HG03175 (cell line): ENCODE measurements around the gene ST6GALNAC3.

Experiments
- ATAC-seq: cut with Tn5 transposase; IDR thresholded peaks from one replicate; pipeline ENCODE4 v1.9.1; 2021; ENCODE audit warnings: mild to moderate bottlenecking, moderate library complexity; ENCODE audit not compliant: unreplicated experiment

The ST6GALNAC3 gene

GRCh38 chr1:76186554-76187170 is 112.1 kb downstream of the ST6GALNAC3 start:
- ATAC-seq, result no peak

DNA sequence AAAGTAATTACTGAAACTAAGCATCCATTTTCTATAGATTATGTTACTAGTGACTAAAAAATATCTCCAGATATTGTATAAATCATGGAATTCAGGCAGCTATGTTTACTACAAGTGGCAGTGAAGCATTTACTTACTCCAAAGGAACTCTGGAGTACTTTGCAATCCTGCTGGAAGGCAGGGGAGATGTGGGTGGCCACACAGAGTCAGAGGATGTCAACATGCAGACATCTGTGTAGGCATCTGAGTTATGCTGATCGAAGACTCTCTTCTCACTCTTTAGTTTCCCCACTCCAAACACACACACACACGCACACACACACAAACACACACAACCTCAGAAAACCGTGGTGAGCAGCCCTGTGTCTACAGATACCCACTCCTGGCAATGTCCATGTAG is 112.9 kb downstream of the ST6GALNAC3 start:
- no peak for ATAC-seq

DNA sequence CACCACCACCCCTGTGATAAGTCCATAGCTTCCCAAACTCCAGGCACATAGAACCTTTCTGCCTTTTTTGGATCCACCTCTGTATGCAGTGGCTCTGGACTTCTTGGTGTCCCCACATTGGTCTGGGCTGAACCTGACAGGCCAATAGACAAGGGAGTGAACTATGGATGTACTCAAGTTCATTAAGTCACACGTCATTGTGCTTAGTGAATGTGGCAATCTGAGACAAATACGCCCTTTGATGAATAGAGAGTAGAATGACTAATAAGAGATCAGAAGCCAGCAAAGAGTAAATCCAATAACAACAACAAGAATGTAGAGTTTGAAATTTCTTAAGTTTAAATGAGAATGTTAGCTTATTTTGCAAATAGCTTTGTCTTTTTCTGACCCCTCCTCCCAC is 114.8 kb downstream of the ST6GALNAC3 start:
- no peak for ATAC-seq

- ATAC-seq, result peak; percentile 78
Measured at GRCh38 chr1:76190749-76191424, 116.3 kb downstream of the ST6GALNAC3 start.

GRCh38 chr1:76191561-76191960 is 117.0 kb downstream of the ST6GALNAC3 start:
- peak; percentile 39 for ATAC-seq

DNA sequence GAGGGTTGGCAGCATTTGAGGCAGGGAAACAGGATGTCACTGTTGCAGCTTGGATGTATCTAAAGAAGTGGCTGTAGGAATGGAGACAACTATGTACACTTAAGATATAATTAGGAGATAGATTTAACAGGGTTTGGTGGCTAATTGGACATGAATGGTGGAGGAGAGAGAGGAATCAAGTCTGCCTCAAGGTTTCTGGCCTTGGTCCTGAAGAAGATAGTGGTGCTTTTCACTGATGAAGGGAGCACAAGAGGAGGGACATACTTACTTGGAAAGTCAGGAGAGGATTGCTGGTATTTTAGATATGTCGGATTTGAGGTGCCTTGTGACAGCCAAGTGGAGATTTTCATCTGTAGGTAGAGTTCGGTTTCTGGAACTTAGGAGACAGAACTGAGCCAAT is 123.9 kb downstream of the ST6GALNAC3 start:
- ATAC-seq, result no peak

DNA sequence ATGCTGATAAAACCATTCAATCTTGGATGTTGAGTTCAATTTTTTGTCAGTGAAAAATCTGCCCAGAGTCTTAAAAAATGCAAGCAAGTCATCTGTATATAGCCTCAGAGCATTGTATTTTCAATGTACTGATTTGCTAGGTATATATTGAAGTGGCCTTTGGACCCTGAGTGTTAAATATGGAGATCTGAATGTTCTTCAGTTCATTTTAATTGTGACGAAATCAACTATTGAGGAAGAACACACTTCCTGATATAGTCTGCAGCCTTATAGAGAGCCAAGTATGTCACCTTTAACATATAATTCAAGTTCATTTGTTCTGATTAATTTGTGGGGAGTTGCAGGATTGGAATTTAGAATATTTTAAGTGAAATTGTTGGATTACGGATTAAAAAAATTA is 128.1 kb downstream of the ST6GALNAC3 start:
- ATAC-seq, result no peak

DNA sequence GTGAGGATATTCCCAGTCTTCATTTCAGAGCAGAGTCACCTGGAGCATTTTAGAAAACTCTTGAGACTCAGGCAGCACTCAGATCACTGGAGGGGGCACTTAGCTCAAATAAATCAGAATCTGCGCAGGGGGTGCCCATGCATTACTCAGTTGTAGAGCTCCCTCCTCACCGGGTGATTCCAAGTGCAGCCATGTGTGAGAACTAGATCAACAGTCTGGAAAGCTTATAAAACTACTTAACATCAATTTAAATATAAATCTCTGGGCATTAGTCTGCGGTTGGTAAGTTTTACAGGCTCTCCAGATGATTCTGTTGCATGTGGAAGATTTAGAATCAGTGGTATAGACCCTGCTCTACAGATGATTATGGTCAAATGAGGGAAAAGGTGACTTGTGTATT is 128.6 kb downstream of the ST6GALNAC3 start:
- ATAC-seq, result no peak

GRCh38 chr1:76209238-76209637 is 134.7 kb downstream of the ST6GALNAC3 start:
- no peak for ATAC-seq

DNA sequence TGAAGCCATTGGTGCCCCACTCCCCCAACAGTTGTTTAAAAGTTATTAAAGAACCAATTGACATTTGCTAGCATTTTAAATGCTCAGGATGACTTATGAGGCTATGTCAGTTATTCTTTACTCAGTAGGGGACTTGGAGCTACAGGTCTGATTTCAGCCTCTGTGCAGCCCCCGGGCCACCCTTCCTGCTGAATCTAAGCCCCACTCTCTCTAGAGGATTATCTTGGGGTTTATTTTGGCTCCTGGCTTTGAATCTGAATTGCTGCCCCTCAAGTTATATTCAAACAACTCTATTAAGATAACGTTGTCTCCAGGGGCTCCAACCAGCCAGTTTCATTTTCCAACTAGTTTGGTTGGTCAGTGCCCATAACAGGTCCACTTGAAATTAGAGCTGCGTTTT is 135.1 kb downstream of the ST6GALNAC3 start:
- ATAC-seq, result no peak

DNA sequence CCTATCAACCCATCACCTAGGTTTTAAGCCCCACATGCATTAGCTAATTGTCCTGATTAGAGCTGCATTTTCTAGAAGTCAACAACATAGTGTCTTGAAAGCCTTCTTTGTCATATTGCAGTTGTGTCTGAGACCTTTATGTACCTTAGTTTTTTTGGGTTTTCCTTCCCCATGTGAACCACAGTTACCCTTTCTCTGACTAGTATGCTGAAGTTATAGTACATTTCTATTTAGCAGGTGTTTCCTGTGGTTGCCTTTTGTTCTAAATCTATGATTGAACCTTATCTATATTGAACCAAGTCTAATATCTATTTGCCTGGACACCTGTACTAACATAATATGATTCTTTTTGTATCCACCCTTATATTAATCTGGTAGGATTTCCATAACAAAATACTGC is 135.6 kb downstream of the ST6GALNAC3 start:
- no peak for ATAC-seq

DNA sequence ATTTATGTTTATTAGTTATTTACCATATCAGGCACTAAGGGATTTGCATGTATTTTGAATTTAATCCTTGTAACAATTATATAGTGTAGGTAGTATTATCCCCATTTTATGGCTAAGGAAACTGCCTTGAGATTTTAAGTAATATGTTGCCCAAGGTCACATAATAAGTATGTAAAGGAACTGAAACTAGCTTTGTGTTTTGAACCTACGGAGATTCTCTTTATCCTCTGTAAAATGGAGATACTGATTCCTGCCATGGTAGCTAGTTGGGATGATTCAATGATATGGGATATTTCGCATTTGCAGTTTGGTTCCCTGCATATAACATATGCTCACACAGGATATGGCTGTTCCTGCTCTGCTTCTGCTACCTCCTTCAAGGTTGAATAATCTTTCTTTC is 144.3 kb downstream of the ST6GALNAC3 start:
- peak; percentile 24 for ATAC-seq

DNA sequence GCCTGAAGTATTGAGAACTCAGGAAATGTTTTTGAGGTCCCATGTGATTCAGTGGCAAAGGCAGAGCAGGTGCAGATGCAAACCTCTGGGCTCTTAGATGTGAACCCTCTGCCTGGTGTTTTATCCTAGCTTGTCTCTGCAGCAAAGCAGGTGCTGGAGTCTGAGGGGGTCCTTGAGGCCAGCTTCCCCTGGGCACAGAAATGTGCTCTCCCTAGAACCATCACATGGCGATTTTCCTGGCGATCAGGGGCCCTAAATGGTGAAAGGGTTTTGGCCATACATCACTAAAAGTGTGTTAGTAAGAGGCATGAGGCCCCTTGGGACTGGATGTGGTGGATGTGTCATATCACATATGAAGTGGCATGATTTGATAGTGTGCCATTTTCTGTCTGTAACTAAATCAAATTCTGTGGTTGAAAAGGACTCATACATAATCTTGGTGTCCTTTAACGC is 144.8 kb downstream of the ST6GALNAC3 start:
- peak; percentile 92 for ATAC-seq

DNA sequence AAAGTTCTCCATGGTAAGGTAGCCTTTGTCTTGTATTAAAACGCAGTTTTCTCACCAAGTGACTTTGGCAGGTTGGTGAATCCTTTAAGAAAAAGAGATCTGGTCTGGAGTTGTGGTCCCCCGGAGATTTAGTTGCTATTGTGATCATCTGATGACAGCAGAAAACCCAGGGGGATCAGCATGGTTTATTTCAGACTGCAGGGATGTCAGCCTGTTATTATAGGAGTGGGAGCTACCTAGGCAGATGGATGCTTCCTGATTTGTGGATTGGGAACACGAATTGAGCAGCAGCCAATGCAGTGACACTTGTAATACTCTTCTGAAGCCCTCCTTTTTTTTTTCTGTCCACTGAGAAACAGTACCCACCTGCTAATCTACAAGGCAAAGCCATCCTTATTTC is 150.2 kb downstream of the ST6GALNAC3 start:
- ATAC-seq, result no peak

DNA sequence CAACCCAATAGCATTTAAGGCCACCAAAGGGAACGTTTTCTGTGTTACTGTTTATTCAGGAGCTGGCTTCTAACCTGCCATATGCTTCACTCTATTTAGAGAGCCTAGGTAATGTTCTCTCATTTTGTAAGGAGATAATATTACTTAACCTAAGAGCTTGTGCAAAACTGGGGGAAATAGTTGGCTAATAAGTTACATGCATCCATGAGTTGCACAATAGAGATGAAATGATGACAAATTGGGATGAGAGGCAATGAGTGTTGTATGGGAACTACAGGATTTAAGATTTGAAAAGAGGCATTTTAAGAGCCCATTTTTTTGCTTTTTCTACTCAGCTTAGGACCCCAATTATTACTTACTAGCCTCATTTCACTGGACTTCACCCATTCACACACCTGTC is 151.0 kb downstream of the ST6GALNAC3 start:
- ATAC-seq, result no peak

DNA sequence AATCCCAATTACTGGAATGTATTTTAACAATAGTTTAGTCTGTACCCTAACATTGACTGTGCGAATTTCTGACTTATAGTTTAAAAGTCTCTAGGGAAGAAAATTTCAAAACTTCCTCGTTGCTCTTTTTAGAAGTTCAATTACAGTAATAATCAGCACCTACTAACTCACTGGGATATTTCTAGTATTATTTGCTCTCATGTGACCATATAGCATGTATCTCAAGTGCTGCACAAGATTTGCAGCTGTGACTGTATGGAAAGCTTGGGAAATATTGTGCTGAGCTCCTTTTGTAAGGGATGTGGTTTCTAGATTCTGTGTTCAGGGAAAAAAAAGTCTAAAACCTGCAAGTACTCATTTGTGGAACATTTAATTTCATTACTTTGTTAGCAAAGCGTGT is 153.1 kb downstream of the ST6GALNAC3 start:
- no peak for ATAC-seq

- ATAC-seq, result no peak
Measured at GRCh38 chr1:76229279-76230005, 154.9 kb downstream of the ST6GALNAC3 start.

- no peak for ATAC-seq
Measured at GRCh38 chr1:76230842-76231281, 156.3 kb downstream of the ST6GALNAC3 start.

- no peak for ATAC-seq
Measured at GRCh38 chr1:76231320-76231719, 156.8 kb downstream of the ST6GALNAC3 start.

- no peak for ATAC-seq
Measured at GRCh38 chr1:76232666-76233065, 158.1 kb downstream of the ST6GALNAC3 start.

GRCh38 chr1:76234061-76234460 is 159.5 kb downstream of the ST6GALNAC3 start:
- no peak for ATAC-seq

- no peak for ATAC-seq
Measured at GRCh38 chr1:76237211-76237610, 162.7 kb downstream of the ST6GALNAC3 start.
